IMR-90 (cell line): ENCODE results near the gene CELA3B. TPM values are rescaled to one million over a fixed set of nuclear protein-coding genes. Genes with fewer than 3 reads are reported as not detected.

Experiments
- ATAC-seq: fragments of 200-7000 bp; cut with Tn5 transposase; 2 replicates; pipeline ENCODE4 v1.9.1; 2020; ENCODE audit warnings: low read depth, mild to moderate bottlenecking, moderate library complexity
- BruUV-seq: library from RNA; stranded (reverse); fragments of 400-500 nt; replicated peaks from 2 replicates; lab custom pipeline; 2021; lab: Mats Ljungman, UMichigan
- CTCF ChIA-PET: fragments of 300-600 bp; formaldehyde crosslinking; extraction: SDS; loops from one replicate; lab custom pipeline; 2021; ENCODE audit warnings: antibody characterized with exemption; lab: Yijun Ruan, JAX
- POLR2A ChIA-PET: fragments of 300-600 bp; sonication (Branson Sonifier 250); formaldehyde crosslinking; loops from one replicate; lab custom pipeline; 2022; ENCODE audit warnings: antibody characterized with exemption; ENCODE audit not compliant: unreplicated experiment; lab: Charles Lee
- DNase-seq: peaks from one replicate; pipeline ENCODE4 v3.0.0; 2013
- H2AFZ ChIP-seq: replicated peaks from 2 replicates; pipeline ENCODE3; 2013; ENCODE audit warnings: low read length, mild to moderate bottlenecking; ENCODE audit not compliant: poor library complexity
- H2AK5ac ChIP-seq: 2 replicates; pipeline ENCODE4 v1.6.1; 2013; ENCODE audit warnings: low read depth, low read length, inconsistent platforms
- H2AK9ac ChIP-seq: replicated peaks from 2 replicates; pipeline ENCODE3; 2013; ENCODE audit warnings: mild to moderate bottlenecking, low read depth, low read length, moderate library complexity; ENCODE audit not compliant: poor library complexity
- H2BK120ac ChIP-seq: 2 replicates; pipeline ENCODE4 v1.6.1; 2013; ENCODE audit warnings: low read depth, low read length, inconsistent platforms
- H2BK15ac ChIP-seq: 3 replicates; pipeline ENCODE4 v1.6.1; 2013; ENCODE audit warnings: low read depth, low read length, inconsistent platforms
- H2BK20ac ChIP-seq: 2 replicates; pipeline ENCODE4 v1.6.1; 2013; ENCODE audit warnings: low read depth, mild to moderate bottlenecking, inconsistent platforms, low read length, moderate library complexity
- H2BK5ac ChIP-seq: 2 replicates; pipeline ENCODE4 v1.6.1; 2013; ENCODE audit warnings: mild to moderate bottlenecking, low read depth, low read length, inconsistent platforms; ENCODE audit not compliant: poor library complexity, severe bottlenecking
- H3K14ac ChIP-seq: replicated peaks from 2 replicates; pipeline ENCODE4 v1.6.1; 2013; ENCODE audit warnings: low read depth, low read length, inconsistent platforms
- H3K18ac ChIP-seq: 2 replicates; pipeline ENCODE4 v1.6.1; 2013; ENCODE audit warnings: low read depth, low read length, control low read depth
- H3K23ac ChIP-seq: 2 replicates; pipeline ENCODE4 v1.6.1; 2013; ENCODE audit warnings: low read depth, low read length, inconsistent platforms
- H3K27ac ChIP-seq: 2 replicates; pipeline ENCODE4 v1.5.1; 2013; ENCODE audit warnings: mild to moderate bottlenecking, control low read depth, low read length; ENCODE audit not compliant: insufficient read depth
- H3K27me3 ChIP-seq: 2 replicates; pipeline ENCODE4 v1.6.1; 2013; ENCODE audit warnings: low read length; ENCODE audit not compliant: control insufficient read depth, insufficient read depth
- H3K36me3 ChIP-seq: 2 replicates; pipeline ENCODE4 v1.6.1; 2013; ENCODE audit warnings: low read length, mixed read lengths; ENCODE audit not compliant: control insufficient read depth, insufficient read depth
- H3K4ac ChIP-seq: 2 replicates; pipeline ENCODE4 v1.6.1; 2013; ENCODE audit warnings: low read depth, low read length, inconsistent platforms
- H3K4me1 ChIP-seq: 2 replicates; pipeline ENCODE4 v1.6.1; 2013; ENCODE audit warnings: low read length, mixed read lengths; ENCODE audit not compliant: control insufficient read depth, insufficient read depth
- H3K4me2 ChIP-seq: 2 replicates; pipeline ENCODE4 v1.6.1; 2013; ENCODE audit warnings: low read depth, mild to moderate bottlenecking, control low read depth, low read length, moderate library complexity
- H3K4me3 ChIP-seq: 2 replicates; pipeline ENCODE4 v1.5.1; 2013; ENCODE audit warnings: low read depth, mild to moderate bottlenecking, control low read depth, low read length, moderate library complexity; ENCODE audit not compliant: insufficient read depth
- H3K56ac ChIP-seq: 2 replicates; pipeline ENCODE4 v1.6.1; 2013; ENCODE audit warnings: low read length, inconsistent platforms; ENCODE audit not compliant: insufficient read depth; ENCODE audit errors: extremely low read depth
- H3K79me1 ChIP-seq, 2 experiments: 2 replicates each; pipeline ENCODE4 v1.6.1; 2013; ENCODE audit warnings: low read length in 2 of 2, inconsistent platforms in 1 of 2, low read depth in 1 of 2
- H3K9ac ChIP-seq: 2 replicates; pipeline ENCODE4 v1.6.1; 2013; ENCODE audit warnings: low read depth, low read length, control low read depth
- H3K9me1 ChIP-seq: 2 replicates; pipeline ENCODE4 v1.6.1; 2013; ENCODE audit warnings: low read length, inconsistent platforms; ENCODE audit not compliant: insufficient read depth
- H3K9me3 ChIP-seq: 2 replicates; pipeline ENCODE4 v1.6.1; 2013; ENCODE audit warnings: low read length; ENCODE audit not compliant: control insufficient read depth, insufficient read depth
- H4K20me1 ChIP-seq: 2 replicates; pipeline ENCODE4 v1.6.1; 2013; ENCODE audit warnings: low read length, inconsistent platforms; ENCODE audit not compliant: insufficient read depth
- H4K5ac ChIP-seq: 2 replicates; pipeline ENCODE4 v1.6.1; 2013; ENCODE audit warnings: mild to moderate bottlenecking, low read depth, low read length, control low read depth
- H4K8ac ChIP-seq, 2 experiments: 2 replicates each; pipeline ENCODE4 v1.6.1; 2013; ENCODE audit warnings: low read depth in 2 of 2, low read length in 2 of 2, control low read depth in 1 of 2, inconsistent platforms in 1 of 2
- H4K91ac ChIP-seq: 2 replicates; pipeline ENCODE4 v1.6.1; 2013; ENCODE audit warnings: low read depth, low read length, inconsistent platforms; ENCODE audit not compliant: insufficient read depth
- BHLHE40 ChIP-seq: fragments of 150-350 bp; IDR thresholded peaks from 2 replicates; pipeline ENCODE4 v1.6.1; 2016; ENCODE audit warnings: mild to moderate bottlenecking, low read depth, low read length
- CEBPB ChIP-seq: IDR thresholded peaks from 2 replicates; pipeline ENCODE4 v1.6.1; 2012; ENCODE audit warnings: low read depth, low read length, improper control_type of control experiment
- CHD1 ChIP-seq: IDR thresholded peaks from 2 replicates; pipeline ENCODE4 v1.6.1; 2012; ENCODE audit warnings: low read depth, low read length, improper control_type of control experiment
- FOS ChIP-seq: fragments of 150-350 bp; IDR thresholded peaks from 2 replicates; pipeline ENCODE4 v1.6.1; 2016; ENCODE audit warnings: low read depth, low read length
- MAFK ChIP-seq: IDR thresholded peaks from 2 replicates; pipeline ENCODE4 v1.6.1; 2012; ENCODE audit warnings: low read depth, low read length, improper control_type of control experiment
- MAZ ChIP-seq: IDR thresholded peaks from 2 replicates; pipeline ENCODE4 v1.6.1; 2012; ENCODE audit warnings: low read depth, mild to moderate bottlenecking, low read length, improper control_type of control experiment, moderate library complexity, borderline replicate concordance
- MXI1 ChIP-seq: IDR thresholded peaks from 2 replicates; pipeline ENCODE4 v1.6.1; 2012; ENCODE audit warnings: low read depth, mild to moderate bottlenecking, low read length, moderate library complexity, borderline replicate concordance
- NFE2L2 ChIP-seq: fragments of 150-350 bp; IDR thresholded peaks from 2 replicates; pipeline ENCODE4 v1.6.1; 2016; ENCODE audit warnings: low read depth, mild to moderate bottlenecking, low read length
- POLR2A ChIP-seq: IDR thresholded peaks from 2 replicates; pipeline ENCODE4 v1.6.1; 2012; ENCODE audit warnings: mild to moderate bottlenecking, low read depth, low read length
- RAD21 ChIP-seq: IDR thresholded peaks from 2 replicates; pipeline ENCODE4 v1.6.1; 2012; ENCODE audit warnings: low read length, improper control_type of control experiment
- RCOR1 ChIP-seq: IDR thresholded peaks from 2 replicates; pipeline ENCODE4 v1.6.1; 2012; ENCODE audit warnings: mild to moderate bottlenecking, low read length, improper control_type of control experiment; ENCODE audit not compliant: insufficient replicate concordance
- RFX5 ChIP-seq: IDR thresholded peaks from 2 replicates; pipeline ENCODE4 v1.8.0; 2012; ENCODE audit warnings: low read depth, mild to moderate bottlenecking, low read length, moderate library complexity
- SMC3 ChIP-seq: fragments of 150-350 bp; IDR thresholded peaks from 2 replicates; pipeline ENCODE4 v1.6.1; 2016; ENCODE audit warnings: low read depth, mild to moderate bottlenecking, antibody characterized with exemption, low read length, moderate library complexity
- WGBS, 2 experiments: methylation state at CpG; one replicate each; pipeline versions ENCODE4 v1.1.5 to v1.1.7; 2013; ENCODE audit warnings: missing lambda C conversion rate in 2 of 2; ENCODE audit not compliant: insufficient read length in 1 of 2; ENCODE audit errors: extremely low coverage in 2 of 2; 5-methylcytosine and 5-hydroxymethylcytosine counted together
- dilution Hi-C: fragments of 300-500 bp; cut with HindIII; formaldehyde crosslinking; loops from one replicate; pipeline ENCODE4 v1.14.3; 2018; ENCODE audit warnings: low sequenced_read_pairs; ENCODE audit not compliant: unreplicated experiment
- in situ Hi-C: fragments of 300-500 bp; cut with MboI; formaldehyde crosslinking; loops from 3 replicates; pipeline ENCODE4 v1.14.3; 2019; ENCODE audit warnings: low sequenced_read_pairs, inconsistent platforms, mixed read lengths
- intact Hi-C: fragments of 100-400 bp; cut with micrococcal nuclease; formaldehyde crosslinking; loops from 2 replicates; pipeline ENCODE4 v1.10.0; 2022
- polyA plus RNA-seq, 3 experiments: library from polyadenylated mRNA; depleted of rRNA; stranded (reverse); fragments of >200 nt; gene quantifications; 2 replicates each; pipeline ENCODE4 v1.2.3, GENCODE V29; 2012; ENCODE audit warnings: low replicate concordance in 1 of 3
- total RNA-seq: library from RNA; depleted of rRNA; stranded (reverse); fragments of >200 nt; gene quantifications from 2 replicates; pipeline ENCODE4 v1.2.3, GENCODE V29; 2012
- TF ChIP-seq, protein P1 (sequence below): fragments of 150-350 bp; IDR thresholded peaks from 2 replicates; pipeline ENCODE4 v1.6.1; 2017; ENCODE audit warnings: mild to moderate bottlenecking, antibody characterized with exemption, low read length, low read depth
- TF ChIP-seq, protein P2 (sequence below): fragments of 150-350 bp; IDR thresholded peaks from 2 replicates; pipeline ENCODE4 v1.6.1; 2016; ENCODE audit warnings: low read depth, mild to moderate bottlenecking, low read length, moderate library complexity, borderline replicate concordance
- TF ChIP-seq, protein P3 (sequence below): conservative IDR thresholded peaks from 2 replicates; pipeline ENCODE4 v1.5.1; 2012; ENCODE audit warnings: mild to moderate bottlenecking, low read depth, low read length, improper control_type of control experiment

CELA3B gene
- total and polyA plus RNA-seq, 2 of the 4 experiments (the other 2 are of a cell fraction): not detected

DNA sequence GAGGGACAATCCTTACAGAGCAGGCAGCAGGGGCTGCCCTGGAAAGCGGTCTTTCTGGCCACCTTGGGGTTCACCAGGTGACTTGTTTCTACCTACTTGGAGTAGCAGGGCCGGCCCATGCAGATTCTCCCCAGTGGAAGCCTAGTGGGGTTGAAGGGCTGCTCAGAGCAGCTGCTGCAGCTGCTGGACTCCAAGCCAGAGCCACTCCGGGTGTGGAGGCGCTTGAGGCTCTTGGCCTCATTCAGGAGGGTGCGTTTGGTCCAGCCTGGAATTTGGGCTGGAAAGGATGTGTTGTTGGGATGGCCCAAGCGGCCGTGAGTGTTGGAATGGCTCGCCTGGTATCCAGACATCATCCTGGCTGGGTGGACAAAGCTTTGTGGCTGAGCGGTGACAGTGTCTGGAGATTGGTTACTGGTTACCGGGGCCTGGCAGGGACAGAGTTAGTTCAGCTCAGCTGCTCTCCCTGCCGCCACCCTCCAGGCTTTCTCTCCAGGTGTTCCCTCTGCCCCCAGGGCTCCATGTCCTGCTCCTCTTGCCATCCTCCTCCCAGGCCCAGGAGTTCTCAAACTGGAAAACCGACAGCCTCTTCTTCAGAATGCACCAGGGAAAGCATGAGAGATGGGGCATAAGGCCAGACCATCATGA lies 25.5 kb upstream of the CELA3B start:
- no peak overlapping the region for H3K14ac ChIP-seq
- CTCF ChIA-PET: no interaction called here
- H2BK15ac ChIP-seq: no peak overlapping the region
- intact Hi-C loops (no loop called here), in situ Hi-C loops (loop anchor here (25.0 kb wide), 1 partner anchor 239 kb away; no protein-coding TSS in a partner anchor), dilution Hi-C loops (no loop called here)
- no TSS peak for BruUV-seq
- no peak overlapping the region for H4K5ac ChIP-seq
- no peak overlapping the region for H3K4me3 ChIP-seq
- H3K9ac ChIP-seq: no peak overlapping the region
- no peak for TF ChIP-seq MAFK
- TF ChIP-seq, protein P1, sequence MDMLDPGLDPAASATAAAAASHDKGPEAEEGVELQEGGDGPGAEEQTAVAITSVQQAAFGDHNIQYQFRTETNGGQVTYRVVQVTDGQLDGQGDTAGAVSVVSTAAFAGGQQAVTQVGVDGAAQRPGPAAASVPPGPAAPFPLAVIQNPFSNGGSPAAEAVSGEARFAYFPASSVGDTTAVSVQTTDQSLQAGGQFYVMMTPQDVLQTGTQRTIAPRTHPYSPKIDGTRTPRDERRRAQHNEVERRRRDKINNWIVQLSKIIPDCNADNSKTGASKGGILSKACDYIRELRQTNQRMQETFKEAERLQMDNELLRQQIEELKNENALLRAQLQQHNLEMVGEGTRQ: no peak
- TF ChIP-seq NFE2L2: no peak
- TF ChIP-seq MAZ: no peak
- TF ChIP-seq SMC3: no peak
- no peak for TF ChIP-seq MXI1
- no peak for TF ChIP-seq RCOR1
- no peak for TF ChIP-seq BHLHE40
- TF ChIP-seq CHD1: no peak
- TF ChIP-seq RFX5: no peak
- no peak for TF ChIP-seq POLR2A
- TF ChIP-seq, protein P2, sequence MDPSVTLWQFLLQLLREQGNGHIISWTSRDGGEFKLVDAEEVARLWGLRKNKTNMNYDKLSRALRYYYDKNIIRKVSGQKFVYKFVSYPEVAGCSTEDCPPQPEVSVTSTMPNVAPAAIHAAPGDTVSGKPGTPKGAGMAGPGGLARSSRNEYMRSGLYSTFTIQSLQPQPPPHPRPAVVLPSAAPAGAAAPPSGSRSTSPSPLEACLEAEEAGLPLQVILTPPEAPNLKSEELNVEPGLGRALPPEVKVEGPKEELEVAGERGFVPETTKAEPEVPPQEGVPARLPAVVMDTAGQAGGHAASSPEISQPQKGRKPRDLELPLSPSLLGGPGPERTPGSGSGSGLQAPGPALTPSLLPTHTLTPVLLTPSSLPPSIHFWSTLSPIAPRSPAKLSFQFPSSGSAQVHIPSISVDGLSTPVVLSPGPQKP: no peak
- TF ChIP-seq, protein P3, sequence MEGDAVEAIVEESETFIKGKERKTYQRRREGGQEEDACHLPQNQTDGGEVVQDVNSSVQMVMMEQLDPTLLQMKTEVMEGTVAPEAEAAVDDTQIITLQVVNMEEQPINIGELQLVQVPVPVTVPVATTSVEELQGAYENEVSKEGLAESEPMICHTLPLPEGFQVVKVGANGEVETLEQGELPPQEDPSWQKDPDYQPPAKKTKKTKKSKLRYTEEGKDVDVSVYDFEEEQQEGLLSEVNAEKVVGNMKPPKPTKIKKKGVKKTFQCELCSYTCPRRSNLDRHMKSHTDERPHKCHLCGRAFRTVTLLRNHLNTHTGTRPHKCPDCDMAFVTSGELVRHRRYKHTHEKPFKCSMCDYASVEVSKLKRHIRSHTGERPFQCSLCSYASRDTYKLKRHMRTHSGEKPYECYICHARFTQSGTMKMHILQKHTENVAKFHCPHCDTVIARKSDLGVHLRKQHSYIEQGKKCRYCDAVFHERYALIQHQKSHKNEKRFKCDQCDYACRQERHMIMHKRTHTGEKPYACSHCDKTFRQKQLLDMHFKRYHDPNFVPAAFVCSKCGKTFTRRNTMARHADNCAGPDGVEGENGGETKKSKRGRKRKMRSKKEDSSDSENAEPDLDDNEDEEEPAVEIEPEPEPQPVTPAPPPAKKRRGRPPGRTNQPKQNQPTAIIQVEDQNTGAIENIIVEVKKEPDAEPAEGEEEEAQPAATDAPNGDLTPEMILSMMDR: no peak
- no peak for TF ChIP-seq RAD21
- TF ChIP-seq FOS: no peak
- no peak for TF ChIP-seq CEBPB
- no peak overlapping the region for H2BK20ac ChIP-seq
- WGBS, 2 experiments: 77% methylated on average over 5 of the region's 12 CpGs; no CpG with 5 or more reads in 1 of the 2 experiments
- no peak overlapping the region for H3K4ac ChIP-seq
- no peak overlapping the region for H3K27ac ChIP-seq
- H3K23ac ChIP-seq: no peak overlapping the region
- H3K9me1 ChIP-seq: no peaks in the 10 kb centered on the region
- H4K91ac ChIP-seq: no peak overlapping the region
- DNase-seq (no peak), ATAC-seq (no peak)
- H2BK5ac ChIP-seq: no peak overlapping the region
- no peak overlapping the region for H3K4me2 ChIP-seq
- no peak overlapping the region for H3K56ac ChIP-seq
- H4K20me1 ChIP-seq: no peaks in the 10 kb centered on the region
- no peak overlapping the region for H4K8ac ChIP-seq
- H3K9me3 ChIP-seq: no peaks in the 10 kb centered on the region
- H3K36me3 ChIP-seq: no peaks in the 10 kb centered on the region
- no peak overlapping the region for H2AK9ac ChIP-seq
- POLR2A ChIA-PET: no interaction called here
- no peak overlapping the region for H3K18ac ChIP-seq
- H2AFZ ChIP-seq: no peak overlapping the region
- H3K79me1 ChIP-seq: no peaks in the 10 kb centered on the region
- H2BK120ac ChIP-seq: no peak overlapping the region
- no peak overlapping the region for H2AK5ac ChIP-seq
- peaks cover 4% of the 10 kb centered on the region; the same call in 1 of the 2 replicates for H3K4me1 ChIP-seq
- H3K27me3 ChIP-seq: peaks cover 5% of the 10 kb centered on the region
